GM13976 (cell line): ENCODE measurements around the gene WWOX.

Experiments
- DNase-seq: peaks from one replicate; pipeline ENCODE4 v3.0.0; 2012; ENCODE audit warnings: low spot score
- in situ Hi-C: fragments of 300-500 bp; cut with MboI; formaldehyde crosslinking; loops from one replicate; pipeline ENCODE4 v1.12.0; 2022; ENCODE audit warnings: low sequenced_read_pairs, mixed read lengths, inconsistent platforms; ENCODE audit not compliant: unreplicated experiment
- TF ChIP-seq, protein P1 (sequence below): IDR thresholded peaks from 2 replicates; pipeline ENCODE4 v1.5.1; 2012; ENCODE audit warnings: borderline replicate concordance, mild to moderate bottlenecking; ENCODE audit not compliant: insufficient read depth; ENCODE audit errors: extremely low read depth, missing control alignments, control extremely low read depth

The WWOX gene

GRCh38 chr16:78288888-78289287, 189.4 kb downstream of the WWOX start:
- DNase-seq, result no peak
- in situ Hi-C loops, result no loop called here
- TF ChIP-seq, protein P1, sequence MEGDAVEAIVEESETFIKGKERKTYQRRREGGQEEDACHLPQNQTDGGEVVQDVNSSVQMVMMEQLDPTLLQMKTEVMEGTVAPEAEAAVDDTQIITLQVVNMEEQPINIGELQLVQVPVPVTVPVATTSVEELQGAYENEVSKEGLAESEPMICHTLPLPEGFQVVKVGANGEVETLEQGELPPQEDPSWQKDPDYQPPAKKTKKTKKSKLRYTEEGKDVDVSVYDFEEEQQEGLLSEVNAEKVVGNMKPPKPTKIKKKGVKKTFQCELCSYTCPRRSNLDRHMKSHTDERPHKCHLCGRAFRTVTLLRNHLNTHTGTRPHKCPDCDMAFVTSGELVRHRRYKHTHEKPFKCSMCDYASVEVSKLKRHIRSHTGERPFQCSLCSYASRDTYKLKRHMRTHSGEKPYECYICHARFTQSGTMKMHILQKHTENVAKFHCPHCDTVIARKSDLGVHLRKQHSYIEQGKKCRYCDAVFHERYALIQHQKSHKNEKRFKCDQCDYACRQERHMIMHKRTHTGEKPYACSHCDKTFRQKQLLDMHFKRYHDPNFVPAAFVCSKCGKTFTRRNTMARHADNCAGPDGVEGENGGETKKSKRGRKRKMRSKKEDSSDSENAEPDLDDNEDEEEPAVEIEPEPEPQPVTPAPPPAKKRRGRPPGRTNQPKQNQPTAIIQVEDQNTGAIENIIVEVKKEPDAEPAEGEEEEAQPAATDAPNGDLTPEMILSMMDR, result no peak

- DNase-seq, result no peak
- TF ChIP-seq, protein P1, result no peak
- in situ Hi-C loops, result no loop called here
Measured at GRCh38 chr16:78289373-78289772, 189.9 kb downstream of the WWOX start.

GRCh38 chr16:78289844-78290277, 190.4 kb downstream of the WWOX start:
- in situ Hi-C loops, result no loop called here
- TF ChIP-seq, protein P1, result no peak
- DNase-seq, result no peak

GRCh38 chr16:78290395-78290794, 190.9 kb downstream of the WWOX start:
- TF ChIP-seq, protein P1, result no peak
- in situ Hi-C loops, result no loop called here
- no peak for DNase-seq

DNA sequence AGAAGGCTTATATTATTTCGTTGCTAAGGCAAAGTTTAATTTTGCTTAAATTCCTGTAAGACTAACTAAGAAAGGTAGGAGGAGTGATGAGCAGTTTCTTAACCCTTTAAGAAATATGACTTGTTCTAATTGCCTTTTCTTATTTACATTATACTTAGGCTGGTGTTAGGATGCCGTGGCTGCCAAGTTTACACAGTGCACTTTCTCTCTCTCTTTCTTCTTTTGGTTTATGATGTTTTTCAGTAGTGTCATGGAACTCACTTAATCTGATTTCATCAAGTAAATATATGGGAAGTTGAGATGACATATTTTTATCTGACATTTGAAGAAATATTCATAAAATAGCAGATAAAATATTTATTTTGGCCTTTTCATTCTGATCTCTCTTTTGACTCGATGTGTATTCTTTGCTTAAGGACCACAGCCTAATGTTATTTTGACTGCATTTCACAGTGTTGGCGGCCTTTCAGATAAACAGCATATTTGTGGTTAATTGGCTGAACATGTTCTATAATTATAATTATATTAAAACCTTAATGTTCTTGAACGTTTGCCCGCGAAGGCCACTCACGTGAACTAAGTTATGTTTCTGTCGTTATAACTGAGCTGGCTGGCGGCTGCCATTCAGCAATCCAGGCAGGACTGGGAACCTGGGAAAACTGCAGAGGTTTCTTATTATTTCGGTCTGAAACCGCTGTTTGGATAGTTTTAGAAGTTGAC, 191.6 kb downstream of the WWOX start:
- TF ChIP-seq, protein P1, result no peak
- in situ Hi-C loops, result no loop called here

GRCh38 chr16:78291604-78292003, 192.2 kb downstream of the WWOX start:
- in situ Hi-C loops, result no loop called here
- TF ChIP-seq, protein P1, result no peak
- DNase-seq, result no peak

More for the DNA sequence above, 191.6 kb downstream of the WWOX start:
- DNase-seq, result no peak
